ENCODE results near the gene NHERF1. TPM values are rescaled to one million over a fixed set of nuclear protein-coding genes. Genes with fewer than 3 reads are reported as not detected.

The NHERF1 gene
- total RNA-seq, 2 experiments from 2014 or later = 73.2 to 116 TPM

- no peaks in the 10 kb centered on the region for H3K4me1 ChIP-seq (ENCODE audit: insufficient read depth, low read length, poor library complexity, severe bottlenecking)
- no peaks in the 10 kb centered on the region for H3K9me2 ChIP-seq (ENCODE audit: insufficient read depth, low read length)
- H3K27ac ChIP-seq (ENCODE audit: low read depth, low read length, poor library complexity, severe bottlenecking) = no peak overlapping the region
- BruUV-seq (replicated peaks) = no TSS peak
- no peak for DNase-seq (ENCODE audit: low spot score)
- peaks cover 9% of the 10 kb centered on the region; the same call in 1 of the 2 replicates for H3K36me3 ChIP-seq (ENCODE audit: insufficient read depth, low read length)
- ChIA-PET CTCF (ENCODE audit: unreplicated experiment) (interaction anchor here (0.6 kb wide), 1 partner anchor 53 kb away, joined by 3 read pairs; no protein-coding TSS in a partner anchor), POLR2A (interaction anchor here (0.6 kb wide), 1 partner anchor 880 kb away, joined by 4 read pairs; no protein-coding TSS in a partner anchor)
- no peaks in the 10 kb centered on the region for H3K9me3 ChIP-seq (ENCODE audit: low read length)
- TF ChIP-seq EZH2phosphoT487 (IDR thresholded peaks at IDR 0.05; ENCODE audit: borderline replicate concordance, low read depth, low read length) (no peak), CTCF (conservative IDR thresholded peaks at IDR 0.05; ENCODE audit: low read length) (no peak)
- intact Hi-C loops (cut with micrococcal nuclease; ENCODE audit: unreplicated experiment) = no loop called here
- no peak overlapping the region for H3K4me3 ChIP-seq (ENCODE audit: low read depth, low read length, poor library complexity, severe bottlenecking)
- H3K4me2 ChIP-seq (ENCODE audit: low read length) = no peak overlapping the region
- no peaks in the 10 kb centered on the region for H3K79me2 ChIP-seq (ENCODE audit: insufficient read depth, low read depth, low read length)
- no peaks in the 10 kb centered on the region for H4K20me1 ChIP-seq (ENCODE audit: insufficient read depth, low read length)
- H2AFZ ChIP-seq (ENCODE audit: low read length) = no peak overlapping the region
Measured at GRCh38 chr17:74797824-74798223, 49.4 kb downstream of the NHERF1 start.

- Histone ChIP-seq H2AFZ (ENCODE audit: low read length) (no peak overlapping the region), H3K4me1 (ENCODE audit: insufficient read depth, low read length, poor library complexity, severe bottlenecking) (no peaks in the 10 kb centered on the region), H3K4me2 (ENCODE audit: low read length) (no peak overlapping the region), H4K20me1 (ENCODE audit: insufficient read depth, low read length) (no peaks in the 10 kb centered on the region), H3K9me3 (ENCODE audit: low read length) (no peaks in the 10 kb centered on the region), H3K4me3 (ENCODE audit: low read depth, low read length, poor library complexity, severe bottlenecking) (no peak overlapping the region), H3K9me2 (ENCODE audit: insufficient read depth, low read length) (no peaks in the 10 kb centered on the region), H3K79me2 (ENCODE audit: insufficient read depth, low read depth, low read length) (no peaks in the 10 kb centered on the region), H3K36me3 (ENCODE audit: insufficient read depth, low read length) (peaks cover 9% of the 10 kb centered on the region; the same call in 1 of the 2 replicates), H3K27ac (ENCODE audit: low read depth, low read length, poor library complexity, severe bottlenecking) (no peak overlapping the region)
- intact Hi-C loops (cut with micrococcal nuclease; ENCODE audit: unreplicated experiment) = no loop called here
- ChIA-PET POLR2A (no interaction called here), CTCF (ENCODE audit: unreplicated experiment) (no interaction called here)
- no peak for DNase-seq (ENCODE audit: low spot score)
- BruUV-seq (replicated peaks) = no TSS peak
- TF ChIP-seq EZH2phosphoT487 (IDR thresholded peaks at IDR 0.05; ENCODE audit: borderline replicate concordance, low read depth, low read length) = no peak
- TF ChIP-seq CTCF (conservative IDR thresholded peaks at IDR 0.05; ENCODE audit: low read length) = no peak
Measured at GRCh38 chr17:74798239-74798707, 49.8 kb downstream of the NHERF1 start.

DNA sequence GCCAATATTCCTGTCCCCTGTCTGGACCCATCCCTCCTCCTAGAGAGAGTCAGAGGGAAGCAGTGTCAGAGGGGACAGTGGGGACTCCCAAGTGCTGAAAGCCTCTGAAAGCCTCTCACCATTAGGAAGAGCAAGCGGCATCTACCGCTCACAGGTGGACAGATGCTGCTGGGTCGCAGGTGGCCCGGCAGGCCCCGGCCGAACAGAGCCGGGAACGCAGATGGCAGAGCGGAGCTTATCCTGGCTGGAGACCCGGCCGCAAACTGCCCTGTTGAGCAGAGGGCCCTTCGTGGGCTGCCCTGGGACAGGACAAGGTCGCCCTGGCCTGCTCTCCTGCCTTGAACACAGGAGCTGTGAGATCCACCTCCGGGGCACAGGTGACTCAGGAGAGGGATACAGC, 50.7 kb downstream of the NHERF1 start:
- intact Hi-C loops (cut with micrococcal nuclease; ENCODE audit: unreplicated experiment) = no loop called here
- H3K4me2 ChIP-seq (ENCODE audit: low read length) = no peak overlapping the region
- H2AFZ ChIP-seq (ENCODE audit: low read length) = no peak overlapping the region
- H3K4me3 ChIP-seq (ENCODE audit: low read depth, low read length, poor library complexity, severe bottlenecking) = no peak overlapping the region
- ChIA-PET POLR2A (no interaction called here), CTCF (ENCODE audit: unreplicated experiment) (no interaction called here)
- H3K4me1 ChIP-seq (ENCODE audit: insufficient read depth, low read length, poor library complexity, severe bottlenecking) = no peaks in the 10 kb centered on the region
- H4K20me1 ChIP-seq (ENCODE audit: insufficient read depth, low read length) = no peaks in the 10 kb centered on the region
- DNase-seq (ENCODE audit: low spot score) = no peak
- TF ChIP-seq EZH2phosphoT487 (IDR thresholded peaks at IDR 0.05; ENCODE audit: borderline replicate concordance, low read depth, low read length) = no peak
- no peak for TF ChIP-seq CTCF (conservative IDR thresholded peaks at IDR 0.05; ENCODE audit: low read length)
- no peaks in the 10 kb centered on the region for H3K9me3 ChIP-seq (ENCODE audit: low read length)
- no peaks in the 10 kb centered on the region for H3K9me2 ChIP-seq (ENCODE audit: insufficient read depth, low read length)
- H3K27ac ChIP-seq (ENCODE audit: low read depth, low read length, poor library complexity, severe bottlenecking) = no peak overlapping the region
- BruUV-seq (replicated peaks) = no TSS peak
- H3K79me2 ChIP-seq (ENCODE audit: insufficient read depth, low read depth, low read length) = no peaks in the 10 kb centered on the region
- peaks cover 5% of the 10 kb centered on the region; the same call in 1 of the 2 replicates for H3K36me3 ChIP-seq (ENCODE audit: insufficient read depth, low read length)

All from OCI-LY7 (cell line).